GM23338 (cell line): ENCODE measurements around the gene TSNAX.

Experiments used
- CREB1 ChIP-seq: fragments of 250-450 bp; sonication (Bioruptor Pico); IDR thresholded peaks from 2 replicates; pipeline ENCODE4 v1.5.0; 2020; ENCODE audit warnings: low read depth, mild to moderate bottlenecking, moderate library complexity
- EZH2 ChIP-seq: fragments of 200-600 bp; sonication (generic); IDR thresholded peaks from one replicate; pipeline ENCODE4 v1.8.0; 2017; ENCODE audit warnings: antibody characterized with exemption, mild to moderate bottlenecking, low read depth; ENCODE audit not compliant: unreplicated experiment
- EZH2phosphoT487 ChIP-seq: fragments of 200-600 bp; sonication (generic); IDR thresholded peaks from one replicate; pipeline ENCODE4 v1.8.1; 2018; ENCODE audit warnings: antibody characterized with exemption; ENCODE audit not compliant: unreplicated experiment
- NANOG ChIP-seq: IDR thresholded peaks from 2 replicates; pipeline ENCODE4 v1.6.1; 2016; ENCODE audit warnings: antibody characterized with exemption, borderline replicate concordance
- POLR2AphosphoS5 ChIP-seq: IDR thresholded peaks from 2 replicates; pipeline ENCODE4 v1.6.1; 2016; ENCODE audit warnings: antibody characterized with exemption, low read depth
- STAT1 ChIP-seq: IDR thresholded peaks from one replicate; pipeline ENCODE4 v1.6.1; 2016; ENCODE audit warnings: antibody characterized with exemption; ENCODE audit not compliant: unreplicated experiment
- TF ChIP-seq, protein P1 (sequence below), 2 experiments: fragments of 200-600 bp in 1 of 2; sonication (generic) in 1 of 2; conservative IDR thresholded peaks; 2 replicates each; pipeline versions ENCODE4 v1.5.1 to v1.6.1; 2016 to 2017; ENCODE audit warnings: antibody characterized with exemption in 2 of 2, low read depth in 2 of 2, mild to moderate bottlenecking in 2 of 2, moderate library complexity in 1 of 2
- TF ChIP-seq, protein P2 (sequence below): IDR thresholded peaks from one replicate; pipeline ENCODE4 v1.6.1; 2018; ENCODE audit warnings: antibody characterized with exemption; ENCODE audit not compliant: unreplicated experiment

DNA sequence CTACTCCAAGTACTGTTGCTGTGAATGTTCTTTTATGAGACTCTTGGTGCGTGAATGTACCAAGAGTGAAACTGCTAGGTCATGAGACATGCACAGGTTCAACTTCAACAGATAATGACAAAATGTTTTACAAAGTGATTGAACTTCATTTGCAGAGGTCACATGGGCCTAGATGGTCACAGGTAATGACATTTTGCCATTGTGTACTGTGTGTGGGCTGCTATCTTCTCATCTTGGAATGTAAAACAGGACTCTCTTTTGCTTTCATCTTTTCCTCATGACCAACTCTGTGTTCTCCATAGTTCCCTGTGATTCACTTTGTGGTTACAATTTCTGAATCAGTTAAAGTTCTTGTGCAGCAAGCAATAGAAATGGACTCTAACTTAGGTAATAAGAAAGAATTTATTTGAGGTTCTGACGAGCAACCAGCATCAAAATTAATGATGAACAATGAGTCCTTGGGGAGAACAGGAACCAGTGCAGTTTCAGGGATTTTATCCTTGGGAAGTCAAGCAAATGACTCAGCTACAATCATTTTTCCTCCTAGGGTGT is 16.2 kb upstream of the TSNAX start:
- TF ChIP-seq, protein P1, sequence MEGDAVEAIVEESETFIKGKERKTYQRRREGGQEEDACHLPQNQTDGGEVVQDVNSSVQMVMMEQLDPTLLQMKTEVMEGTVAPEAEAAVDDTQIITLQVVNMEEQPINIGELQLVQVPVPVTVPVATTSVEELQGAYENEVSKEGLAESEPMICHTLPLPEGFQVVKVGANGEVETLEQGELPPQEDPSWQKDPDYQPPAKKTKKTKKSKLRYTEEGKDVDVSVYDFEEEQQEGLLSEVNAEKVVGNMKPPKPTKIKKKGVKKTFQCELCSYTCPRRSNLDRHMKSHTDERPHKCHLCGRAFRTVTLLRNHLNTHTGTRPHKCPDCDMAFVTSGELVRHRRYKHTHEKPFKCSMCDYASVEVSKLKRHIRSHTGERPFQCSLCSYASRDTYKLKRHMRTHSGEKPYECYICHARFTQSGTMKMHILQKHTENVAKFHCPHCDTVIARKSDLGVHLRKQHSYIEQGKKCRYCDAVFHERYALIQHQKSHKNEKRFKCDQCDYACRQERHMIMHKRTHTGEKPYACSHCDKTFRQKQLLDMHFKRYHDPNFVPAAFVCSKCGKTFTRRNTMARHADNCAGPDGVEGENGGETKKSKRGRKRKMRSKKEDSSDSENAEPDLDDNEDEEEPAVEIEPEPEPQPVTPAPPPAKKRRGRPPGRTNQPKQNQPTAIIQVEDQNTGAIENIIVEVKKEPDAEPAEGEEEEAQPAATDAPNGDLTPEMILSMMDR (conservative IDR thresholded peaks at IDR 0.05; ENCODE audit: low read depth in 2 of 2) = no peak
- TF ChIP-seq EZH2 (no peak), EZH2phosphoT487 (no peak), POLR2AphosphoS5 (no peak), CREB1 (CRISPR knock-in tag) (no peak), NANOG (no peak), STAT1 (no peak)
- TF ChIP-seq, protein P2, sequence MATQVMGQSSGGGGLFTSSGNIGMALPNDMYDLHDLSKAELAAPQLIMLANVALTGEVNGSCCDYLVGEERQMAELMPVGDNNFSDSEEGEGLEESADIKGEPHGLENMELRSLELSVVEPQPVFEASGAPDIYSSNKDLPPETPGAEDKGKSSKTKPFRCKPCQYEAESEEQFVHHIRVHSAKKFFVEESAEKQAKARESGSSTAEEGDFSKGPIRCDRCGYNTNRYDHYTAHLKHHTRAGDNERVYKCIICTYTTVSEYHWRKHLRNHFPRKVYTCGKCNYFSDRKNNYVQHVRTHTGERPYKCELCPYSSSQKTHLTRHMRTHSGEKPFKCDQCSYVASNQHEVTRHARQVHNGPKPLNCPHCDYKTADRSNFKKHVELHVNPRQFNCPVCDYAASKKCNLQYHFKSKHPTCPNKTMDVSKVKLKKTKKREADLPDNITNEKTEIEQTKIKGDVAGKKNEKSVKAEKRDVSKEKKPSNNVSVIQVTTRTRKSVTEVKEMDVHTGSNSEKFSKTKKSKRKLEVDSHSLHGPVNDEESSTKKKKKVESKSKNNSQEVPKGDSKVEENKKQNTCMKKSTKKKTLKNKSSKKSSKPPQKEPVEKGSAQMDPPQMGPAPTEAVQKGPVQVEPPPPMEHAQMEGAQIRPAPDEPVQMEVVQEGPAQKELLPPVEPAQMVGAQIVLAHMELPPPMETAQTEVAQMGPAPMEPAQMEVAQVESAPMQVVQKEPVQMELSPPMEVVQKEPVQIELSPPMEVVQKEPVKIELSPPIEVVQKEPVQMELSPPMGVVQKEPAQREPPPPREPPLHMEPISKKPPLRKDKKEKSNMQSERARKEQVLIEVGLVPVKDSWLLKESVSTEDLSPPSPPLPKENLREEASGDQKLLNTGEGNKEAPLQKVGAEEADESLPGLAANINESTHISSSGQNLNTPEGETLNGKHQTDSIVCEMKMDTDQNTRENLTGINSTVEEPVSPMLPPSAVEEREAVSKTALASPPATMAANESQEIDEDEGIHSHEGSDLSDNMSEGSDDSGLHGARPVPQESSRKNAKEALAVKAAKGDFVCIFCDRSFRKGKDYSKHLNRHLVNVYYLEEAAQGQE = no peak
